HK-2 (cell line): ENCODE results near the gene DAZ1.
"Not testable (repeated sequence)": the region's sequence is repeated elsewhere in the genome, so short reads cannot be mapped to it uniquely, and the experiment has no call there.

Experiments used
- DNase-seq: peaks from one replicate; pipeline ENCODE4 v3.0.0-alpha.2; 2018; ENCODE audit not compliant: unreplicated experiment

DAZ1 gene

DNA sequence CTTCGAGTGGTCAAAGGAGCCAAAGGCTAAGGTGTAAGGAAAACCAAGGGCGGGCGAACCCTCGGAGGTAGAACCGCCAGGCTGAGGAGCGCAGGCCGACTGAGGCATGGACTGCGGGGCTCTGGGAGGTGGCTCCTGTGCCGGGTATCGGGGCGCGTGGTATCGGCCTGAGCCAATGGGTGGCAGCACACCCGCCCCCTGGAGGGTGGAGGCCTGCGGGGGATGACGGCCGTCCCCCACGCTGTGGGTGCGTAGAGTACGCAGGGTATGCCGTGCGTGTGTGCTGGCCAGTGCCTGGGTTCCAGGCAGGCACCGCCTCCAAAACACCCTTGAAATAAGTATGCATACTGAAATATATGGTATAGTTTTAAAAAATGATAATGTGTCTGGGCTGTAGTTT is at the start of gene DAZ1:
TSS of gene DAZ1 (minus strand) at position 101 of the 400 bp plus-strand sequence. CDS start 208 bp downstream, outside the sequence.
- not testable (repeated sequence) for DNase-seq

DNA sequence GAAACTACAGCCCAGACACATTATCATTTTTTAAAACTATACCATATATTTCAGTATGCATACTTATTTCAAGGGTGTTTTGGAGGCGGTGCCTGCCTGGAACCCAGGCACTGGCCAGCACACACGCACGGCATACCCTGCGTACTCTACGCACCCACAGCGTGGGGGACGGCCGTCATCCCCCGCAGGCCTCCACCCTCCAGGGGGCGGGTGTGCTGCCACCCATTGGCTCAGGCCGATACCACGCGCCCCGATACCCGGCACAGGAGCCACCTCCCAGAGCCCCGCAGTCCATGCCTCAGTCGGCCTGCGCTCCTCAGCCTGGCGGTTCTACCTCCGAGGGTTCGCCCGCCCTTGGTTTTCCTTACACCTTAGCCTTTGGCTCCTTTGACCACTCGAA is 20.4 kb upstream of the DAZ1 start, which contains the start of gene DAZ2:
TSS of gene DAZ2 (plus strand) at position 301 of the 400 bp plus-strand sequence. CDS start 208 bp downstream, outside the sequence.
- DNase-seq, result not testable (repeated sequence)

DNA sequence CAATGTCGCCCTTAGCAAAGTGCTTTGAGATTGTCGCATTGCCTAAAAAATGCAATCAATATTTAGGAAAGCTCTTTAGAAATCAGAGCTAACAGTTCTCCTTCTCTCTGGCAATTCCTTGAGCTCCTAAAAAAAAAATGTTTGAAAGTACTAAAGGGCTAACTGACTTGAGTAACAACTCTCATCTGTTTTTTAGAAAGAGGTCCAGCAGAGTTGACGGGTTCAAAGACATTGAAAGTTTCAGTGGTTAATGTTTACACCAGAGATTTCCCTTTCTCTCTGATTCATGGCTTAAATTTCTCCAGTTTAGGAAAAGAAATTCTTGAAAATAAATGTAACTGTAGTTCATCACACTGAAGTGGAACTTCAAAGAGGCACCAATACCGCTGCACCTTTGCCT is 11.9 kb upstream of the DAZ1 start:
- DNase-seq, result not testable (repeated sequence)

GRCh38 chrY:23209802-23210495 is 11.1 kb upstream of the DAZ1 start:
- not testable (repeated sequence) for DNase-seq

GRCh38 chrY:23207455-23207854 is 8.6 kb upstream of the DAZ1 start:
- not testable (repeated sequence) for DNase-seq
